HG03280 (cell line): ENCODE data around the gene TULP4.
"Not testable (repeated sequence)": the region's sequence is repeated elsewhere in the genome, so short reads cannot be mapped to it uniquely, and the experiment has no call there.

ENCODE experiments used
- ATAC-seq: cut with Tn5 transposase; IDR thresholded peaks from one replicate; pipeline ENCODE4 v1.9.1; 2021; ENCODE audit warnings: mild to moderate bottlenecking, moderate library complexity; ENCODE audit not compliant: unreplicated experiment

TULP4 gene

DNA sequence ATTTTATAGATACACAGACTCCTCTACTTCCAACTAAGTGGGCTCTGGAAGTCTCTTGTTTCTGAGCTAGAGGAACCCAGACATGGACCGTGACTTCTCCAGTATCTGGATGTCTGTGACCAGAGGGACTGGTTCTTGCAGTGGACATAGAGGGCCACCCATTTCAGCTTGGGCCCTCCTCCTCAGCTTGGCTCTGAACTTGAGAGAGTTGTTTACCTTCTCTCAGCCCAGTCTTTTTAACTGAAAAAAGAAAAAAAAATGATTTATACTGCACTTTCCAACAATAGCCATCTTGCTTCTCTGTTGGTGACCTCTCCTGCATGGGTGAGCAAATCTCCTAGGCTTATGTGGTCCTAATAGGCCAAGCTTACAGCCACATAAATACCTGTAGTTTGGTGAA is 187.3 kb downstream of the TULP4 start:
- no peak for ATAC-seq

- no peak for ATAC-seq
These were observed 187.9 kb downstream of the TULP4 start for GRCh38 chr6:158500016-158500735.

DNA sequence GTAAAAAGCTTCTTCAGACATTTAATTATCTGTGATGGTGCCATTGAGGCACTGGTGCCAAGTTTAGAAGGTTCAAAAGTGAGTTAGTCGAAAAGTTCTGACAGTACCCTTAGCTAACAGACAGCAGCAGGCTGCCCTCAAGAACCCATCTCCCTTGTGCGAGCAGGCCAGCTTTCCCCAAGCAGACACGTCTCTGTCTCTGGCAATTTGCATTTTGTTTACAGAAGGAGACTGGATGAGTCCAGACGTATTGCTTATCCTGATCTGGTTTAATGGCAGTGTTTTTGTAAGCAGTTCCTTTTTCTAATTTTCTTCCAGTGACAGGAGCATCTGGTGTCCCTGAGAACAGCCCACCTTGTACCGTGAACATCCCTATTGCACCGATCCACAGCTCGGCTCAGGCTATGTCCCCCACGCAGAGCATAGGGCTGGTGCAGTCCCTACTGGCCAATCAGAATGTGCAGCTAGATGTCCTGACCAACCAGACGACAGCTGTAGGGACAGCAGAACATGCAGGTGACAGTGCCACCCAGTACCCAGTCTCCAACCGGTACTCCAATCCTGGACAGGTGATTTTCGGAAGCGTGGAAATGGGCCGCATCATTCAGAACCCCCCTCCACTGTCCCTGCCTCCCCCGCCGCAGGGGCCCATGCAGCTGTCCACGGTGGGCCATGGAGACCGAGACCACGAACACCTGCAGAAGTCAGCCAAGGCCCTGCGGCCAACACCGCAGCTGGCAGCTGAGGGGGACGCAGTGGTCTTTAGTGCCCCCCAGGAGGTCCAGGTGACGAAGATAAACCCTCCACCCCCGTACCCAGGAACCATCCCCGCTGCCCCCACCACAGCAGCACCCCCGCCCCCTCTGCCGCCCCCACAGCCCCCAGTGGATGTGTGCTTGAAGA is 189.3 kb downstream of the TULP4 start:
- no peak for ATAC-seq

GRCh38 chr6:158502263-158502950 is 190.1 kb downstream of the TULP4 start:
- ATAC-seq: no peak

GRCh38 chr6:158503222-158503621 is 191.0 kb downstream of the TULP4 start:
- ATAC-seq: no peak

GRCh38 chr6:158503846-158504245 is 191.6 kb downstream of the TULP4 start:
- no peak for ATAC-seq

DNA sequence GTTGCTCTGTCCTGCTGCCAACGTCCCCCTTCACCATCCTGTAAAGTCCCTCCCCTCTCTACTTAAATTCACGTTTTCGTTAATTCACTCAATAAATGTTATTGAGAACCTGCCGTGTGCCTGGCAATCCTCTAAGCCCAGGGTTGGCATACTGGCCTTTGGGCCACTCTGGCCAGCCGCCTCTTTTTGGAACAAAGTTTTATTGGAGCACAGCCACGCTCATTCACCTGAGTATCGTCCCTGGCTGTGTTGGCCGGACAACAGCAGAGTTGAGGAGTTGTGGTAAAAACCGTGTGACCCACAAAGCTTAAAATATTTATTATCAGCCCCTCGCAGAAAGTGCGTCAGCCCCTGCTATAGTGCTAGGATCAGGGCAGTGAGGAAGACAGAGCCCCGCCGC is 192.9 kb downstream of the TULP4 start:
- no peak for ATAC-seq

DNA sequence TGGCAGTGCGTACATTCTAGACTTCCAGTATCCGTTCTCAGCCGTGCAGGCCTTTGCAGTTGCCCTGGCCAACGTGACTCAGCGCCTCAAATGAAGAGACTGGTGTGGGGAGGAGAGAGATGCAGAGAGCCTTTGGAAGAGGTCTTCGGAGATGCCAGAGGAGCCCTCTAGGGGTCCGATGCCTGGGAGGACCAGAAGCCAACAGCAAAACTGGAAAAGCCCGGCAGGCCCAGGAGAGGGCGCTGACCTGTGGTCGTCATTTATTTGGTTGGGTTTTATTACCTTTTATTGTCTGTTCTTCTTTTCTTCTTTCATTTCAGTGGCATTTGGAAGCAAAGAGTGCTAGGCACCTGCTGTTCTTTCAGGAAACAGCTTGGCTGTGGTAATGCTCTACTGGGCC is 194.3 kb downstream of the TULP4 start:
- ATAC-seq: no peak

DNA sequence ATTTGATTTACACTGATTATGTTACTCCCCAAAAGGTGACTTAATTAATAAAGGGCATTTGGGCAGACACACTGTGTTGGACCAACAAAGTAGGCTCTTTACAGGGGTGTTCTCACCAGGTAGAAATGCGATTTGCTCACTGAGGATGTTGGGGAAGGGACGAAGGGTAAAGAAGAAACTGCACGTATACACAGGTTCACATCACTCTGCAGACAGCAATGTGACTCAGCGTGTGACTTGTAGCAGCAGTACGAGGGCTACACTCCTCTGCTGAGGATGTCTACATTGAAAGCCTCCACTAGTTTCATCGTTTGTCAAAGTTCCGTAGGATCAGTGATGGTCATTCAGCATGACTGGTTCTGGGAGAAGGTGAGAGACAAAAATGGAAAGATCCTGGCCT is 194.9 kb downstream of the TULP4 start:
- no peak for ATAC-seq

DNA sequence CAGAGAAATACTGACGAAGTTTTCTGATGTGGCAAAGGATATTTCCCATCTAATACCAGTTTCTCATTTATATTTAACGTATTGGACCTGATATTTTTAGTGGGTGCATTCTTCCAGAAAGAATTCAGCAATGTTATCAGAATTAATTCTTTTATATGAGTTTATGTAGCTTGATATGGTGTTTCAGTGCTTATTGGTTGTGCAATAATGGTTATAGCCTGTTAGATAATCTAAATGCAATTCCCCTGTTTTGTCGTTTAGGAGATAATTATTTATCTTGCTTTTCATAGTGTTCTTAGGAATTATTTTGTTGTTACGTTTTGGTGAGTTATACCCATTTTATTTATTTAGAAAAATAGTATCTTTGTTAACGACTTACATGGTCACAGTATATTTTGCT is 196.2 kb downstream of the TULP4 start:
- ATAC-seq: no peak

DNA sequence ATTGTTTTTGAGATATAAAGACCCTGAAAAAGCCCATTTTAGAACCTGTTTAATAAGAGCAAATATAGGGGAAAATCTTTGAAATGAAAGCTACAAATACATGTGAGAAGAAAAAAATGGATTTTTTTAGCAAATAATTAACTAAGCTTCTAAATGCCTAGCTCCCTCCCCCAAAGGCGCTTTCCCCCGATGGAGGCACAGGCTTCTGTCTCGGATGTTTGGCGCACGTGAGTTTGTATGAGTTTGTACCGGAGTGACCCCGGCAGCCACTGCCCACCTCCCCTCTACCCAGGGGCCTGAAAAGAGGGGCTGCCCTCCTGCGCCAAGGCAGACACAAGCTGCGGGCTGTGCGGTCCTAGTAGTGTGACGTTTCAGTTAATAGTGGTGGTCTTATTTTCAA is 197.2 kb downstream of the TULP4 start:
- no peak for ATAC-seq

DNA sequence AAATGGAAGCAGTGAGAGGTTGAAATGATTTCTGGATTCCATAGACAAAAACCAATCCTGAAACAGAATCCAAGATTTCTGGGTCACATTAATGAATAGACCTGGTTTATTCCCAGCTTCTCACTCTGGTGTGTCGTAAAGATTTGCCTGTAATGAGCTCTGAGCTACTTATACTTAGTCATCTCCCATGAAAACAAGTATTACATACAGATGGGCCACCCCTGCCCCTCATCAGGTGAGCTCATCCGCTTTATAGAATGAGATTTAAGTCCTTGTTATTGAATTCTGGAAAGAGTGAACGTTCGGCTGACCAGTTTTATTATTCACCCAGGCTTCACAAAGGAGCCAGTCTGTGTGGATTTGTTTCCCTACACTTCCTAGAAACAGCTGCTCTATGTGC is 200.5 kb downstream of the TULP4 start:
- ATAC-seq: no peak

DNA sequence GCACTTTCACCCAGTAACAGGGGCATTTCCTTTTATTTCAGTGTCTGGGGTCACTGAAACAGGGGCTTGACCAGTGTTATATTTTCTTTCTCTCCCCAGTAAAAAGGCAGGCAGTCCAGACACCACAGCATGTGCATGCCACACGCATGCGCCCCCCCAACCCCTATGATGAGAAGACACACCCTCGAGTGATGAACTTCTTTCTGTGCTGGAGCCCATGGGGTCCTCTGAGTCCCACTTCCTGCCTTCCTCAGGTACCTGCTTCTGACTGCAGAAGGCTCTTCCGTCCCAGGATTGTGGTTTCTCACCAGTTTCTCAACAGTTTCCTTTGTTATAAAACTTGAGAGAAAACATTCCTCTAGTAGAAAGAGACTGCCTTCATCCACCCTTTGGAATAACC is 201.9 kb downstream of the TULP4 start:
- ATAC-seq: no peak

DNA sequence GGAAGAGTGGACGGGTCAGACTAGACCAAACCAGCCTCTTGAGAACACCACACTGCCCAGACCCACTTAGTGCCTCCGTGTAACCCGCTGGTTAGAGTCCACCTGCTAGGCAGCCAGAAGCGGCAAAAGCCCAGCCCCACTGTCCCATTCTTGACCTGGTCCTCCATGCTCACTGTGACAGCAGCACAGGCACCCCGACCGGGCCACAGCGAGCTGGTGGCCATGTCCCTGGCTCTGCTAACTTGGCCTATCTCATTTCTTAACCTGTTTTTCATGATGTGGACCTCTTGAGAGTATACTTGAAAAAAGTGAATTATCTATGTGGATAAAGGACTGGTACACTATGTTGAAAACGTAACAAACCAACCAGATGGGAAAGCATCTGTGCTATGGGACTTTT is 202.7 kb downstream of the TULP4 start:
- ATAC-seq: no peak

GRCh38 chr6:158516098-158516497 is 203.8 kb downstream of the TULP4 start:
- no peak for ATAC-seq

DNA sequence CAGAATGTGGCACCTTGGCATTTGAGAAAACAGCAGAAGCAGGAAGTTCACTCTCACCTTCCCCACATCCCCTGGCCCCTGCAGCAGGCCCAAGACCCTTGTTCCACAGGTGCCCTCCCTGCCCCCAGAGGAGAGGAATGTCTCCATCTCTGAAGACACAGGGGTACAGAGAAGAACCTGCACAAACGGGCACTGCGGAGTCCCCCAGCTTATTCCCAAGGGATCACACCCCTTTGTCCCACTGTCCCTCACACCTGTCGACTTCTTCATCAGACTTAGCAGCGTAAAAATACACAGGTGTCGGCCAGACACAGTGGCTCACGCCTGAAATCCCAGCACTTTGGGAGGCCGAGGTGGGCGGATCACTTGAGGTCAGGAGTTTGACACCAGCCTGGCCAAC is 204.8 kb downstream of the TULP4 start:
- ATAC-seq: no peak

DNA sequence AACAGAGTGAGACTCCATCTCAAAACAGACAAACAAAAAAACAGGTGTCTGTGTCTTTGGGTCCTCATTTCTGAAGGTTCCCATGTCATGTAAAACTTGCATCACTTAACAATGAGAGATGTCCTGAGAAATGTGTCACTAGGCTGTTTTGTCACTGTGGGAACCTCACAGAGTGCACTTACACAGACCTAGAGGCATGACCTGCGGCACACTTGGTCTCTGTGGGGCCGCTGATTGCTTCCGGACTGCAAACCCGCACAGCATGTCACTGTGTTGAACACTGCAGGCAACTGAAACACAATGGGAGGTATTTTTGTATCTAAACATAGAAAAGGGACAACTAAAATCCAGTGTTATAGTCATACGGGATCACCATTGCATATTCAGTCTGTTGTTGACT is 205.3 kb downstream of the TULP4 start:
- peak; percentile 61 for ATAC-seq

- peak; percentile 69 for ATAC-seq
These were observed 206.2 kb downstream of the TULP4 start for GRCh38 chr6:158518191-158519127.

DNA sequence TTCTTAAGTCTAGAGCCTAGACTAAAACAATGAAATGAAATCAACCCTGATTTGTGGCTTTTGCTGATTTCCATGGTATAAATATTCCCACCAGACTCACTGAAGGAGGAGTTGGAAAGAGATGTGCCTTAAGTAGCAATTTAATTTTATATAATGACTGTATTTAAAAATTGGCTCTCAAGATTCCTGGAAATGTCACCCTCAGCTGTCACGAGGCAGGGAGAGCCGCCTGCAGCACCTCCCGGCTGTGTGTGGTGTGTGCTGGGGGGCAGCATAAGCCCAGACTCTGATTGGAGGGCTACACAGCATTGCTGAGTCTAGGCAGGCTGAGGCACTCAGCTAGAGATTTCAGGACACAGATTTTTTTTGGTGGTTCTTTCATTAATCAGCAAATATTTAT is 207.0 kb downstream of the TULP4 start:
- ATAC-seq: no peak

- ATAC-seq: no peak
These were observed 207.5 kb downstream of the TULP4 start for GRCh38 chr6:158519761-158520160.

GRCh38 chr6:158520975-158521374 is 208.7 kb downstream of the TULP4 start:
- ATAC-seq: not testable (repeated sequence)
